Activated T-cell treated with anti-CD3 and anti-CD28 coated beads, Interleukin-2, amount 50 U/mL, for 48 hours (primary cell): ENCODE data around the gene ELAC2.
"Not testable (repeated sequence)": the region's sequence is repeated elsewhere in the genome, so short reads cannot be mapped to it uniquely, and the experiment has no call there.

Source experiments
- DNase-seq, 2 experiments: peaks; one replicate each; pipeline ENCODE4 v3.0.0-alpha.2; 2020

Gene ELAC2

DNA sequence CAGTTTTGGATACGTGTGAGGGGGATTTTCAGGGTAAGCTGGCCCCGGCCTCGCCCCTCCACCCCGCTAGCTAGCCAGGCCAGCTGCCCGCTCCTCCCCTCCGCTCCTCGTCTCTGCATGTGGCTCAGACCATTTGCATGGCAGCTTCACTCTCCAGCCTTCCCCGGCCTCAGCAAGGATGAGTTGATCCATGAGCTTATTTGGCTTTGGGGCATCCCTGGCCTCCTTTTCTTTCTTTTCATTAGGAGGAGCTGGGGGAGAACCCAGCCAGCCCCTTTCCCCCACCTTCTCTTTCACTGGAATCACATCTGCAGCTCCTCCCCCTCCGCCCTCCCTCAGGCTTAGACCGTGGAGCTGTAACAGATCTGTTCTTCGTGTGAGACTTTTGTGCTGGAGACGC, 30.7 kb downstream of the ELAC2 start:
- DNase-seq = no peak

DNA sequence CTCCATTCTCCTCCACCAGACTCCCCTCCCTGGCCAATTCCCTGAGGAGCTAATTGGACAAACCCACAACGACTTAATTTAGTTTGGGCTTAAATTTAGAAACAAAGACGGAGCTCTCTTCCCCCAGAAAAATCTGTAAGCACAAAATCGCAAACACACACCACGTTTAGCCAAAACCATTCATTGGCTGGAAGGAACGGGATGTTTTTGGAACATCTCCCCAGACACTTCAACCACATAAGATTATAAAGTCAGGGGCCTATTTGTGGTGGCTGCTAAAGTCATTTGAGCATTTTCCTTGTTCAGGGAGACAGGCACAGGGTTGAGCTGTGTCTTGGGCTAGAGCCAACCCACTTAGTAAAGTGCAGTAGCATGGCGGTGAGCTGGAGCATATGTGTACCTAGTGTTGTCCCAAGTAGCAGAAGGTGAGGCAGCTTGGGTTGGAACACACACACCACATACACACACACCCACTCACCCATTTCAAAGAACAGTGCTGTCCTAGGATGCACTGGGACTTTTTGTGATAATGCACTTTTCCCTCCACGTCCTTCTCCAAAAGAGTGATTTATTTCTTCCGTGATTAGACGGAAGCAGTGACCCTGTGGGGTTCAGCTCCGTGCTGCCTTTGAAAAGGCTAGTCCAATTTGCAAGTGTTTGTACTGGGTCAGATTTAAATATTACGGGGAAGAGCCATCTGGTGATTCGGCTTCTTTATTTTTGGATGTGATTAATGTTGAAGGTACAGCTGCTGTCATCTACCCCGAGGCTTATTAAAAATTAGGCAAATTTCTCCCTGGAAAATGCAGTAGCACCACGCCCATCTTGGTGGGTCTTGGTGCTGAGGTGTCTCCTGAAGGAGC, 32.2 kb downstream of the ELAC2 start:
- no peak for DNase-seq

DNA sequence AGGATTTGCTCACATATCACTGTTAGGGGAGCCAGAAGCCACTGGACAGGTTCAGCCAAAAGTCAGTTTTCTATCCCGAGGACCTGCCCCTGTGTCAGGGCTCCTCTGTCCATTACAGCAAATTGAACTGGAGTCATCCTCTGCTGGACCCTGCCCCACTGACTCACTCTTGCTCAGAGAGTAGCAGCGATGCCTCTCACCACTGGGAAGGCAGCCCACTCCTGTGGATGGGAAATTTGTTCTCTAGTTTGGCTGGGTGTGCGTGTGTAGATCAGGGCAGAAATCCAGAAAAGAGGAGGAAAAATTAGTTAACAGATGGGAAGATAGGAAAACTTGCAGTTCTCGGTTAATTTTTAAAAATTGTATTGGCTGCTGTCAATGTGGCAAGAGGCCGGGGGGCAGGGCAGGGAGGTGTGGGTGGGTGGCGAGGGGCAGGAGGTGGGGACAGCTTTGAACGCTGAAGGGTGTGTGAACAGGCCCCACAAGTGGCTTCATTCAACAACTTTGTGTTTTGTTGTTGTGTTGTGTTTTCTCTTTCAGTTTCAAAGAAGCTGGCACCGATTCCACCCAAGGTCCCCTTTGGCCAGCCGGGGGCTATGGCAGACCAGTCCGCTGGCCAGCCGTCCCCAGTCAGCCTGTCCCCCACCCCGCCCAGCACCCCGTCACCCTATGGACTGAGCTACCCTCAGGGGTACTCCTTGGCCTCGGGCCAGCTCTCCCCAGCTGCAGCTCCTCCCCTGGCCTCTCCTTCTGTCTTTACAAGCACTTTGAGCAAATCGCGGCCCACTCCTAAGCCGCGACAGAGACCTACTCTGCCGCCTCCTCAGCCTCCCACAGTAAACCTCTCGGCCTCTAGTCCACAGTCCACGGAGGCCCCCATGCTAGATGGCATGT, 33.6 kb downstream of the ELAC2 start:
- no peak for DNase-seq

GRCh38 chr17:12982224-12982623, 35.6 kb downstream of the ELAC2 start:
- DNase-seq = no peak

DNA sequence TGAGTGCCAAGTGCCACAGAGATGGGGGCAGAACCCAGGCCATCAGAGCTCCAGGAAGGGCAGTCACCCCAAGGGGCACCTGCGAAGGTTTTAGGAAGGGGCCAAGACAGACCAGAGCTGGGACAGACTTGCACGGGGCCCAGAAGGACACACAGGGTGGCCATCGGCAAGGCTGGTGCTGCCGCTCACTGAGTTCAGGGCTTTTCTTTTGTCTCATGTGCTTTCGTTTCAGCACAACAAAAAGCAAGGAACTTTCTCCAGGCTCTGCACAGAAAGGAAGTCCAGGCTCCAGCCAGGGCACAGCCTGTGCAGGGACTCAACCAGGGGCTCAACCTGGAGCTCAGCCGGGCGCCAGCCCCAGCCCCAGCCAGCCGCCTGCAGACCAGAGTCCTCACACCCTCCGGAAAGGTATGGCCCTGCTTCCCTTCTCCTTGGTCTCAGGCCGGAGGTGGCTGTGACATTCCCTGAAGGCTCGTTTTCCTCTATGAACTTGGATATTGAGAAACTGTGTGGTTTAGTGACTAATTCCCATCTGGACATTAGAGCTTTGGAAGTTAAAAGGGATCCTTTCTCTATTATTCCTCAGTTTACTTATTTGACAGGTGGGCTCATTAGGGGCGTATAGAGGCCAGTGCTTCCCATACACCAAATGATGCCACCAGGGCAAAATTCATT, 37.9 kb downstream of the ELAC2 start:
- DNase-seq = no peak

DNA sequence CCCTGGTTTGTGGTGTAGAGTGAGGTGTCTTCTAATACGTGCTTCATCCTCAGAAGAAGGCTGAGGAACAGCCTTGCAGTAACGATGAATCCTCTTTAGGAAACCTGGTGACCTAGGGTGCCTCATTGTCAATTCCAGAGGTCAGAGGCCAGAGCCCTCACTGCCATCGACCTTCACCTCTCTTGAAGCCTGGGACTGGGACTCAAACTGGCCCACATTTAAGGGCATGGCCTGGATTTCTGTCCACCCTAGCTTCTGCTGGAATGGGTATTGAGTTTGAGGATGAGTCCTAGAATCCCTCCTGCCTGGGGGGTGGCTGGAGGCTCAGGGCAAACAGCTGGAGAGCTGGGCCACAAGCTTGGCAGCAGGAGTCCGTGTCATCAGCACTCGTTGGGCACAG, 38.6 kb downstream of the ELAC2 start:
- DNase-seq = no peak

GRCh38 chr17:12978787-12979186, 39.0 kb downstream of the ELAC2 start:
- DNase-seq = not testable (repeated sequence)

GRCh38 chr17:12977008-12977751, 40.6 kb downstream of the ELAC2 start:
- no peak for DNase-seq

DNA sequence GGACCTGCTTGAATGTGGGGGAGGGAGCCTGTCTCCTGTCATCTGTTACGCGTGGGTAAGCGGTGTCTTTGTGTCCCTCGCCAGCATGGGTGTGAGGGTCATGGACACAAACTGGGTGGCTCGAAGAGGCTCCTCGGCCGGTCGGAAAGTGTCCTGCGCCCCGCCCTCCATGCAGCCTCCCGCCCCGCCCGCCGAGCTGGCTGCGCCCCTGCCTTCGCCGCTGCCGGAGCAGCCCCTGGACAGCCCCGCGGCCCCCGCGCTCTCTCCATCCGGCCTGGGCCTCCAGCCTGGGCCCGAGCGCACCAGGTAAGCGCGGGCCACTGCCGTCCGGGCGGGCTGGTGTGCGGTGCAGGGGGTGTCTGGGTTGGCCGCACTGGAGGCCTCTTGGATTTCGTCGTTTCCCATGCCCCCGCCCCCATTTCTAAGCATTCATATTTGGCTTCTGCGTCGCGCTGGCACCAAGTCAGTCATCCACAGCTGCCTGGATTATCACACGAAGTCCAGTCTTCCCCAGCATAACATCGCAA, 43.8 kb downstream of the ELAC2 start:
- no peak for DNase-seq

DNA sequence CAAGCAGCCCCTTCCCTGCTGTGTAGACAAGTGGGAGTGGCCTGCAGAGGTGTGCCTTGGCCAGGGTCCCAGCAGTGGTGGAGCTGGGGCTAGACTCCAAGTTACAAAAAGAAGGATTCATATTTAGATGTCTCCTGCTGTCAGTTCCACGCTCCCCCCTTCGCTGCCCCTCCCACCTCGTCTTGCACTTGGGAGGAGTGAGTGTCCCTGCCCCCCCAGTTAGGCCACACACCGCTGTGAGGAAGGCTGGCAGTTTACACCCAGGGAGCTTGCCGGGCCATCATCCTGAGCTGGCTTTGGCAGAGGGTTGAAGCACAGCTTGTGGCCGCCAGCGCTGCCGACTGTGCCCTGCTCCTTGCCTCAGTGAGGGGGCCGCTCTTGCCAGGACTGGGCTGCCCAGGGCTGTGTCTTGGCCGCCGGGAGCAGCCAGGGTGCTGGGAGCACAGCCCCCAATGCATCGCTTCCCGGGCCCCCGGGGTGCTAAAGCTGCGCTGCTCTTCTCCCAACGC, 44.3 kb downstream of the ELAC2 start:
- no peak for DNase-seq

DNA sequence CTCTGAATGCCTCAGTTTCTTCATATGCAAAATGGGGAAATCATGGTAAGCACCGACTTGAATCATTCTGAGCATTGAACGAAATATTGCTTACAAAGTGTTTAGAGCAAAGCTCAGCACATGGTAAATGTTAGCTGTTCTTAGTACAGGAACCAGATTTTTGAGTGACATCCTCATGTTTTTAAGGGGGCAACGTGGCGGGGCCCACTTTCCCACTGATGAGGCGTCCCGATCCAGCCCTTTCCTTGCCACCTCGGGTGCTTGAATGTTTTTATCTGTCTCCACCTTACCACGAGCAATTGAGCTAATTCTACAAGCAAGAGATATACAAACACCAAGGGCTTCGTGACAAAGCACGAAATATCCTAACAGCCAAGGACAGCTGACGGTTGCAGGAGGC, 49.9 kb downstream of the ELAC2 start:
- no peak for DNase-seq

GRCh38 chr17:12966413-12966812, 51.4 kb downstream of the ELAC2 start:
- DNase-seq = no peak

- no peak for DNase-seq
Measured at GRCh38 chr17:12965988-12966387, 51.8 kb downstream of the ELAC2 start.

- DNase-seq = no peak
Measured at GRCh38 chr17:12964840-12965239, 53.0 kb downstream of the ELAC2 start.

DNA sequence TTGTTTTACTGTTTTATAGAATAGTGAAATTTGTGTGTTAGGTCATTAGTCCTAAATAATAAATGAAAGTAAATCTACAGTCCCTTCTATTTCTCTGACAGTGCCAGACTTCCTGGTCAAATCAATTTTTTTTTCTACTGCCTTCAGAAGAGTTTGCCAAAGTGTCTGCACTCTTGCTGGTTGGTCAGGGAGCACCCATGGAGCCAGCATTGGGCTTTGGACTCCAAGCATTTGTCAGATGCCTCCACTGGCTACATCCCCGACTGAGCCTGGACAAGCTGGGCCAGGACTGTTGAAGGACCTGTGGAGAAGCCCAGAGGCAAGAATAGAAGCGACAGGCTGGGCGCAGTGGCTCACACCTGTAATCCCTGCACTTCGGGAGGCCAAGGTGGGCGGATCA, 53.7 kb downstream of the ELAC2 start:
- no peak for DNase-seq

- no peak for DNase-seq
Measured at GRCh38 chr17:12963505-12963904, 54.3 kb downstream of the ELAC2 start.

DNA sequence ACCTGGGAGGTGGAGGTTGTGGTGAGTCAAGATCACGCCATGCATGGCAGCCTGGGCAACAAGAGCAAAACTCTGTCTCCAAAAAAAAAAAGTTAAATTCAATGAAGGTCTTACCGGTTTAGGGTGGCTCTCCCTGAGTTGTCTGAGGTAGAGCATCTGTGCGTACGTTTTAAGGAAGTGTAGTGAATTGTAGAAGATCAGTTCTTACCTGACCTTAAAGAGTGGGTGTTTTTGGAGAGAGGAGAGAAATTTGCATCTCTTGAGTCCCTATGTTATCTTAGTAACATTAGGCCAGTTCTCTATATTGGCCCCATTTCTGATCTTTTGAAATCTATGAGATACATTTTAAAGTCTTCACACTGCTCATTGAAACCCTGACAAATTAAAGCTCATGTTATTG, 56.2 kb downstream of the ELAC2 start:
- no peak for DNase-seq

DNA sequence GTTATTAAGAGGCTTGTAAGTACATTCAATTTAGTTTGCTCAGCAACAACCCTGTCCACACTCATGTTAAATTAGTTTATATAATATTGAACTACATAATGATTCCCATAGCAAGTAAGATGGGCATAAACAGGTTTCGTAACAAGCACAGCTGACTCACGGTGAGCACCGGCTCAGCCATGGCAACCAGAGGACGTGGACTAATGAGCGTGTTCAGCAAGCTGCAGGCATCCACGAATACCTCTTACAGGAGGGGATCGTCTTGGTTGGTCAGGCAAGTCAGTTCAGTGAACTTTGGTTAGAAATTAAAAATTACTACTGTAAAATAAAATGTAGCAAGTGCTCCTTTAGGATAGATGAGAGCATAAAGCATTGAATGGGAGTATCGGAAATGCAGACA, 58.4 kb downstream of the ELAC2 start:
- no peak for DNase-seq

DNA sequence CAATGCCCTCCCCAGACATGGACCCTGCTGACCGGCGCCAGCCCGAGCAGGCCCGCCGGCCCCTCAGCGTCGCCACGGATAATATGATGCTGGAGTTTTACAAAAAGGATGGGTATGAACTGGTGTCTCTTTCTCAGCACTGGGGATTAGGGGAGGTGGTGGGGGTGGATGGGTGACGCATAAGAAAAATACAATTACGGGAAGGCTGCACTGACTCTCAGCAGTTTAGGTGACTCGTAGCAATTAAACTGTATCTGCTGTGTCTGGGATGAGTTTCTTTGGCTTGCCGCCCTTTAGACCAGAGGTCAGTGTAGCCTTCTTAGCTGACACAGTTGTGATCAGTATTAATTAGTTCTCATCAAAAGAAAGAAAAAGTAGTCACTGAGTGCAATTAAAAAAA, 59.0 kb downstream of the ELAC2 start:
- no peak for DNase-seq

- no peak for DNase-seq
Measured at GRCh38 chr17:12955521-12955920, 62.3 kb downstream of the ELAC2 start.

GRCh38 chr17:12953156-12953555, 64.7 kb downstream of the ELAC2 start:
- no peak for DNase-seq

DNA sequence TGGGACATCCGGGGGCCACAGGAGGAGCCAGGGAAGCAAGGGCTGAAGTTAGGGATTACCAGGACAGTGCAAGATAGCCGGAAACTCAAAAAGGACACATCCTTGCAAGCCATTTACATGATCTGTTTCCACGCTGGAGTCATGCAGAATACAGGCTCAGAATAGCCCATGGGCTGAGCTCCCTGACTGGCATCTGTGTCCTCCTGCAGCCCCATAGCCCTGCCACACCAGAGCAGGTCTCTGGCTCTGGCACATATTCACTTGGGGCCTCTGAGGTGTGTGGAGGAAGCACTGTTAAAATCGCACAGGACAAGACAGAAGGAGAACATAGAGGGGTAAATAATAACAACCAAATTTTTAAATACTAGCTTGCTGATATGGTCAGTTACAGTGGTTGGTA, 65.8 kb downstream of the ELAC2 start:
- DNase-seq = no peak
